K562 (cell line): Measurements from ENCODE around the gene TMEM255A. TPM values are rescaled to one million over a fixed set of nuclear protein-coding genes. Genes with fewer than 3 reads are reported as not detected.

Experiments
- DIDO1 ChIP-seq: fragments of 450-650 bp; IDR thresholded peaks from 2 replicates; pipeline ENCODE4 v1.6.1; 2016; ENCODE audit warnings: low read depth, missing biosample characterization, missing genetic modification characterization
- EP300 ChIP-seq: IDR thresholded peaks from 2 replicates; pipeline ENCODE4 v1.6.1; 2012; ENCODE audit warnings: low read length, improper control_type of control experiment
- ETS1 ChIP-seq: conservative IDR thresholded peaks from 2 replicates; pipeline ENCODE4 v1.6.1; 2011; ENCODE audit warnings: low read depth, mild to moderate bottlenecking, low read length; ENCODE audit not compliant: control insufficient read depth
- FOXA3 ChIP-seq, 2 experiments: fragments of 450-650 bp in 1 of 2; sonication (generic) in 1 of 2; formaldehyde crosslinking; IDR thresholded peaks in 1 of 2; conservative IDR thresholded peaks in 1 of 2; 2 replicates each; pipeline versions ENCODE4 v1.4.0 to v1.8.0; 2020 to 2022; ENCODE audit warnings: mild to moderate bottlenecking in 2 of 2, missing genetic modification reagents in 1 of 2
- HNRNPH1 ChIP-seq: fragments of 200-400 bp; formaldehyde crosslinking; optimal IDR thresholded peaks from 2 replicates; pipeline ENCODE3; 2017; ENCODE audit warnings: low read depth, mild to moderate bottlenecking, low read length, moderate library complexity
- KDM1A ChIP-seq, 2 experiments: fragments of 450-650 bp; IDR thresholded peaks; 2 replicates each; pipeline ENCODE4 v1.6.1; 2016; ENCODE audit warnings: mild to moderate bottlenecking in 2 of 2
- MYNN ChIP-seq, 2 experiments: sonication (generic); formaldehyde crosslinking in 1 of 2; IDR thresholded peaks; 2 replicates each; pipeline versions ENCODE4 v1.5.0 to v1.6.1; 2016 to 2020; ENCODE audit warnings: antibody characterized with exemption in 1 of 2, missing genetic modification reagents in 1 of 2
- PHF21A ChIP-seq: fragments of 450-650 bp; IDR thresholded peaks from 2 replicates; pipeline ENCODE4 v1.6.1; 2017; ENCODE audit warnings: low read depth, borderline replicate concordance
- POLR2A ChIP-seq: fragments of 450-650 bp; conservative IDR thresholded peaks from 2 replicates; pipeline ENCODE4 v1.6.1; 2016
- POLR2B ChIP-seq: fragments of 450-650 bp; IDR thresholded peaks from 2 replicates; pipeline ENCODE4 v1.6.1; 2018; ENCODE audit warnings: low read depth; ENCODE audit not compliant: partially characterized antibody
- POLR2G ChIP-seq: fragments of 200-400 bp; formaldehyde crosslinking; IDR thresholded peaks from 2 replicates; pipeline ENCODE4 v1.6.1; 2017; ENCODE audit warnings: low read depth, mild to moderate bottlenecking, antibody characterized with exemption, low read length, moderate library complexity
- SMAD1 ChIP-seq: fragments of 150-350 bp; IDR thresholded peaks from 2 replicates; pipeline ENCODE4 v1.6.1; 2014; ENCODE audit warnings: low read length, low read depth; ENCODE audit not compliant: partially characterized antibody
- SMAD2 ChIP-seq: fragments of 150-350 bp; IDR thresholded peaks from 2 replicates; pipeline ENCODE4 v1.6.1; 2014; ENCODE audit warnings: low read depth, mild to moderate bottlenecking, low read length
- VEZF1 ChIP-seq: fragments of 200-800 bp; sonication (Bioruptor generic); IDR thresholded peaks from 2 replicates; pipeline ENCODE4 v1.6.1; 2017; ENCODE audit warnings: missing genetic modification characterization, missing compliant biosample characterization
- YY1 ChIP-seq, 3 experiments: IDR thresholded peaks; 2 replicates each; pipeline ENCODE4 v1.6.1; 2011; ENCODE audit warnings: low read length in 2 of 3, mild to moderate bottlenecking in 2 of 3, moderate library complexity in 2 of 3, borderline replicate concordance in 1 of 3, control low read depth in 1 of 3, low read depth in 1 of 3; ENCODE audit not compliant: insufficient read depth in 3 of 3, insufficient replicate concordance in 2 of 3, control insufficient read depth in 1 of 3, insufficient read length in 1 of 3; ENCODE audit errors: extremely low read depth in 1 of 3
- ZBTB43 ChIP-seq: sonication (generic); formaldehyde crosslinking; IDR thresholded peaks from 2 replicates; pipeline ENCODE4 v1.8.0; 2023; ENCODE audit warnings: mild to moderate bottlenecking, missing genetic modification reagents
- ZNF184 ChIP-seq: sonication (generic); formaldehyde crosslinking; IDR thresholded peaks from 2 replicates; pipeline ENCODE4 v1.5.0; 2020; ENCODE audit warnings: missing genetic modification reagents
- polyA plus RNA-seq, 8 experiments: library from polyadenylated mRNA; depleted of rRNA in 4 of 8; stranded (reverse) in 5 of 8; unstranded in 3 of 8; fragments of >200 nt; fragmentation: Nextera tagmentation in 2 of 8; fragmentation: Illumina TruSeq in 1 of 8; extraction: Ambion mirVana in 2 of 8; extraction: Trizol in 1 of 8; gene quantifications; 2 replicates each; pipeline versions ENCODE4 v1.2.1 to v1.2.3, GENCODE V29; 2011 to 2014; ENCODE audit warnings: inconsistent platforms in 1 of 8, missing spikeins in 1 of 8
- total RNA-seq, 7 experiments: library from RNA; depleted of rRNA in 6 of 7; stranded (reverse); fragments of >200 nt in 6 of 7; fragmentation: Illumina TruSeq in 2 of 7; extraction: Trizol in 2 of 7; gene quantifications; 2 replicates each; pipeline versions ENCODE4 v1.2.1 to v1.2.3, GENCODE V29; 2011 to 2021; ENCODE audit warnings: low replicate concordance in 1 of 7
- TF ChIP-seq, protein P1 (sequence below): fragments of 150-350 bp; conservative IDR thresholded peaks from 2 replicates; pipeline ENCODE4 v1.6.1; 2014; ENCODE audit warnings: low read length

Gene TMEM255A
- total and polyA plus RNA-seq, 9 of the 15 experiments (the other 6 are each of a cell fraction or from before 2014, with no cell fraction given) = 0.01 TPM; not detected in 8

GRCh38 chrX:120244735-120245498 lies 66.3 kb downstream of the TMEM255A start (continued):
- TF ChIP-seq, protein P1, sequence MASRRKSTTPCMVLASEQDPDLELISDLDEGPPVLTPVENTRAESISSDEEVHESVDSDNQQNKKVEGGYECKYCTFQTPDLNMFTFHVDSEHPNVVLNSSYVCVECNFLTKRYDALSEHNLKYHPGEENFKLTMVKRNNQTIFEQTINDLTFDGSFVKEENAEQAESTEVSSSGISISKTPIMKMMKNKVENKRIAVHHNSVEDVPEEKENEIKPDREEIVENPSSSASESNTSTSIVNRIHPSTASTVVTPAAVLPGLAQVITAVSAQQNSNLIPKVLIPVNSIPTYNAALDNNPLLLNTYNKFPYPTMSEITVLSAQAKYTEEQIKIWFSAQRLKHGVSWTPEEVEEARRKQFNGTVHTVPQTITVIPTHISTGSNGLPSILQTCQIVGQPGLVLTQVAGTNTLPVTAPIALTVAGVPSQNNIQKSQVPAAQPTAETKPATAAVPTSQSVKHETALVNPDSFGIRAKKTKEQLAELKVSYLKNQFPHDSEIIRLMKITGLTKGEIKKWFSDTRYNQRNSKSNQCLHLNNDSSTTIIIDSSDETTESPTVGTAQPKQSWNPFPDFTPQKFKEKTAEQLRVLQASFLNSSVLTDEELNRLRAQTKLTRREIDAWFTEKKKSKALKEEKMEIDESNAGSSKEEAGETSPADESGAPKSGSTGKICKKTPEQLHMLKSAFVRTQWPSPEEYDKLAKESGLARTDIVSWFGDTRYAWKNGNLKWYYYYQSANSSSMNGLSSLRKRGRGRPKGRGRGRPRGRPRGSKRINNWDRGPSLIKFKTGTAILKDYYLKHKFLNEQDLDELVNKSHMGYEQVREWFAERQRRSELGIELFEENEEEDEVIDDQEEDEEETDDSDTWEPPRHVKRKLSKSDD = 0 out of 2 replicates have a peak, but pooled peaks have one; percentile 33
- TF ChIP-seq MYNN (IDR thresholded peaks at IDR 0.05) (0 out of 2 replicates have a peak, but pooled peaks have one; percentile 46), MYNN (CRISPR knock-in tag; IDR thresholded peaks at IDR 0.05) (no peak), ZNF184 (CRISPR knock-in tag) (no peak), PHF21A (peak; percentile 89; the same call in 1 of the 2 replicates), SMAD2 (no peak), FOXA3 (CRISPR knock-in tag; conservative IDR thresholded peaks at IDR 0.05 in 1 of 2, IDR thresholded peaks at IDR 0.05 in 1 of 2) (peak; percentile 90 to 91), POLR2B (peak; percentile 49), POLR2G (peak; percentile 74), SMAD1 (peak; percentile 32), POLR2A (peak; percentile 68), EP300 (peak; percentile 52), ZBTB43 (CRISPR knock-in tag) (no peak), DIDO1 (peak; percentile 88; the same call in 1 of the 2 replicates), HNRNPH1 (no peak), VEZF1 (CRISPR knock-in tag) (peak; percentile 54), KDM1A (IDR thresholded peaks at IDR 0.05) (peak in 1 of 2 experiments; percentile 51; a peak in 2 of 4 replicates), YY1 (IDR thresholded peaks at IDR 0.05; ENCODE audit: borderline replicate concordance in 1 of 3, control insufficient read depth in 1 of 3, extremely low read depth in 1 of 3, insufficient read depth in 3 of 3, insufficient read length in 1 of 3, insufficient replicate concordance in 2 of 3, low read depth in 1 of 3, low read length in 2 of 3) (peak in 1 of 3 experiments; percentile 77), ETS1 (no peak; the same call in 1 of the 2 replicates)
